Endothelial cell of umbilical vein (primary cell): ENCODE data around the gene MAPKAP1.

ENCODE experiments used
- EZH2 ChIP-seq: IDR thresholded peaks from 2 replicates; pipeline ENCODE4 v1.6.1; 2012; ENCODE audit warnings: borderline replicate concordance, low read depth, mild to moderate bottlenecking, moderate library complexity, low read length, inconsistent platforms; ENCODE audit not compliant: severe bottlenecking
- FOS ChIP-seq: IDR thresholded peaks from 2 replicates; pipeline ENCODE4 v1.6.1; 2011; ENCODE audit warnings: mild to moderate bottlenecking, low read length, moderate library complexity, borderline replicate concordance; ENCODE audit not compliant: insufficient read depth
- MYC ChIP-seq: IDR thresholded peaks from one replicate; pipeline ENCODE4 v1.6.1; 2011; ENCODE audit warnings: mild to moderate bottlenecking, low read depth, low read length
- POLR2A ChIP-seq: IDR thresholded peaks from 2 replicates; pipeline ENCODE4 v1.6.1; 2012; ENCODE audit warnings: low read depth, mild to moderate bottlenecking, control low read depth, low read length
- POLR2AphosphoS5 ChIP-seq: IDR thresholded peaks from 2 replicates; pipeline ENCODE4 v1.6.1; 2012; ENCODE audit warnings: low read depth, mild to moderate bottlenecking, control low read depth, low read length, moderate library complexity; ENCODE audit not compliant: insufficient read depth
- TF ChIP-seq, protein P1 (sequence below), 2 donors: IDR thresholded peaks; 1 replicate in 1 of 2; 2 replicates in 1 of 2; pipeline ENCODE4 v1.5.1; 2011; ENCODE audit warnings: low read length in 2 of 2, mild to moderate bottlenecking in 2 of 2, moderate library complexity in 2 of 2, control low read depth in 1 of 2, inconsistent platforms in 1 of 2, low read depth in 1 of 2; ENCODE audit not compliant: insufficient read depth in 1 of 2; ENCODE audit errors: extremely low read depth in 1 of 2

DNA sequence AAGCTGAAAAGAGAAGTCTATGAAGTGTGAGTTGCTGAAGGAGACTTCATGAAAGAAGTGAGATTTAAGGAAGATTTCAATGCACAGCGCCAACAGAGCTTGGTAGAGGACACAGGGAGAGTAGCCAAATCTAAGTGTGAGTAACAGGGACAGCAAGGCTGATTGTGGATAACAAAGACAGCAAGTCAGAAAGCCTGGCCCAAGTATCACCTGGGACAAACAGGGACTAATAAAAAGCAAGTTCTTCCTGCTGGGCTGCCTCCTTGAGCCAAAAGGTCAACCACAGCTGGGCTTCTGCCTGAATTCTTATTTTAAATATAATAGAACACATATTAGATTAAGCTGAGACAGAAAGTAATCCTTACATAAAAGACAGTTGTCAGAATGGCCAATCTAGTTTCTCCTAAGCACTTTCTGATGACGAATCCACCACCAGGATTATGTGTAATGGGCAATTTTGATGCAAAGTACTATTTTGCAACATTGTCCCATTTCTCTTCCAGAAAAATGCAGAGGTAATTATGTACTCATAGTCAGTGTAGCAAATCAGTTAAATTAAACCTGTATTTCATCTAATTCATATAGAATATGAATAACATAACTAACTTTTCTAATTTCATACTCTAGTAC is 73.8 kb downstream of the MAPKAP1 start:
- TF ChIP-seq, protein P1, sequence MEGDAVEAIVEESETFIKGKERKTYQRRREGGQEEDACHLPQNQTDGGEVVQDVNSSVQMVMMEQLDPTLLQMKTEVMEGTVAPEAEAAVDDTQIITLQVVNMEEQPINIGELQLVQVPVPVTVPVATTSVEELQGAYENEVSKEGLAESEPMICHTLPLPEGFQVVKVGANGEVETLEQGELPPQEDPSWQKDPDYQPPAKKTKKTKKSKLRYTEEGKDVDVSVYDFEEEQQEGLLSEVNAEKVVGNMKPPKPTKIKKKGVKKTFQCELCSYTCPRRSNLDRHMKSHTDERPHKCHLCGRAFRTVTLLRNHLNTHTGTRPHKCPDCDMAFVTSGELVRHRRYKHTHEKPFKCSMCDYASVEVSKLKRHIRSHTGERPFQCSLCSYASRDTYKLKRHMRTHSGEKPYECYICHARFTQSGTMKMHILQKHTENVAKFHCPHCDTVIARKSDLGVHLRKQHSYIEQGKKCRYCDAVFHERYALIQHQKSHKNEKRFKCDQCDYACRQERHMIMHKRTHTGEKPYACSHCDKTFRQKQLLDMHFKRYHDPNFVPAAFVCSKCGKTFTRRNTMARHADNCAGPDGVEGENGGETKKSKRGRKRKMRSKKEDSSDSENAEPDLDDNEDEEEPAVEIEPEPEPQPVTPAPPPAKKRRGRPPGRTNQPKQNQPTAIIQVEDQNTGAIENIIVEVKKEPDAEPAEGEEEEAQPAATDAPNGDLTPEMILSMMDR (IDR thresholded peaks at IDR 0.05; ENCODE audit: extremely low read depth in 1 of 2, insufficient read depth in 1 of 2, low read depth in 1 of 2, low read length in 2 of 2), result no peak
- TF ChIP-seq EZH2, result no peak
- TF ChIP-seq POLR2AphosphoS5, result no peak
- no peak for TF ChIP-seq POLR2A
- no peak for TF ChIP-seq FOS
- TF ChIP-seq MYC, result no peak
